Left lung (tissue), 10 donors: ENCODE data around the gene MATK. TPM values are rescaled to one million over a fixed set of nuclear protein-coding genes. Genes with fewer than 3 reads are reported as not detected.
A peak's percentile ranks its signal among the peaks of the same experiment; 100 is the strongest.

Source experiments
- ATAC-seq: fragments of 200-7000 bp; cut with Tn5 transposase; one replicate; pipeline ENCODE4 v1.9.1; 2020; ENCODE audit warnings: moderate library complexity
- DNase-seq, 4 donors: peaks; one replicate each; pipeline ENCODE4 v3.0.0-alpha.2; 2013 to 2020
- H3K27ac ChIP-seq, 2 donors: fragments of 200-600 bp; sonication (generic) in 1 of 2; one replicate each; pipeline versions ENCODE4 v1.5.0 to v1.8.0; 2020 to 2021
- H3K27me3 ChIP-seq, 2 donors: fragments of 200-600 bp; sonication (generic) in 1 of 2; one replicate each; pipeline versions ENCODE4 v1.5.0 to v1.8.0; 2020 to 2021
- H3K36me3 ChIP-seq, 2 donors: fragments of 200-600 bp; sonication (generic) in 1 of 2; one replicate each; pipeline versions ENCODE4 v1.5.0 to v1.8.0; 2020 to 2021
- H3K4me1 ChIP-seq, 2 donors: fragments of 200-600 bp; one replicate each; pipeline ENCODE4 v1.8.0; 2021
- H3K4me3 ChIP-seq, 2 donors: fragments of 200-600 bp; sonication (generic) in 1 of 2; one replicate each; pipeline versions ENCODE4 v1.5.0 to v1.8.0; 2020 to 2021; ENCODE audit warnings: mild to moderate bottlenecking in 1 of 2
- H3K9me3 ChIP-seq, 2 donors: fragments of 200-600 bp; sonication (generic) in 1 of 2; one replicate each; pipeline versions ENCODE4 v1.5.0 to v1.8.0; 2020 to 2021
- intact Hi-C, 2 donors: fragments of 100-400 bp; cut with DNase I; formaldehyde crosslinking; loops; one replicate each; pipeline versions ENCODE4 v1.11.2 to v1.14.2; 2022
- polyA plus RNA-seq, 6 donors: library from polyadenylated mRNA; unstranded; fragments of 120-200 nt; gene quantifications; one replicate each; pipeline ENCODE4 v1.2.1, GENCODE V29; 2013; ENCODE audit not compliant: insufficient read length in 6 of 6
- total RNA-seq, 2 donors: library from RNA; stranded (reverse); fragmentation: NEBNext Ultra II Directional; extraction: Animal tissue kit (Norgen Biotek cat#: 25700); gene quantifications; one replicate each; pipeline ENCODE4 v1.2.1, GENCODE V29; 2021
- TF ChIP-seq, protein P1 (sequence below), 2 donors: fragments of 200-600 bp; sonication (generic) in 1 of 2; IDR thresholded peaks; one replicate each; pipeline versions ENCODE4 v1.5.0 to v1.8.0; 2021; ENCODE audit warnings: antibody characterized with exemption in 2 of 2
- donor health status: DM: no; HTN: yes; CAD: no.
- donor health status: DM: no; HTN: no; CAD: no.

The MATK gene
- total and polyA plus RNA-seq, 8 donors: 1.1 to 9.1 (median 1.9) TPM

DNA sequence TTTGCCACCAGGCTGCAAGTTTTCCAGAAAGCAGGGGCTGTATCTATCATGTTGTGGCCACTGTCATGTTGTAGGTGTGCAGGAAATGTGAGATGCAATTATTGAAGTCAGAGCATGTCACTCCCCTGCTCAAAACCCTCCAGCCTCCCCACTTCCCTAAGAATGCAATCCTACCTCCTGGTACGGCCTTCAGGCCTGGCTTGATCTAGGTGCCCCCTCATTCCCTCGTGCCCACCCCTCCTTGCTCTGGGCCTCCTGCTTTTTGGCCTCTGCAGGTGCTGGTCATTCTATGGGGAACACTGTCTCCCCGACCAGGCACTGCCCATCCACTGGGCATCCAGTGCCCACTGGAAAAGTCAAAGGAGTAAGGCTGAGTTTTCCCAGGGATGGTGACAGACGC, 28.5 kb upstream of the MATK start:
- H3K27ac ChIP-seq: peak overlapping the region in 1 of 2 donors; percentile 21
- ATAC-seq (no peak), DNase-seq (no peak)
- peaks cover 0 to 20% of the 10 kb centered on the region in 2 donors for H3K27me3 ChIP-seq
- intact Hi-C loops: no loop called here
- no peaks in the 10 kb centered on the region for H3K9me3 ChIP-seq
- H3K4me3 ChIP-seq: no peak overlapping the region
- H3K4me1 ChIP-seq: peaks cover 10 to 52% of the 10 kb centered on the region in 2 donors
- TF ChIP-seq, protein P1, sequence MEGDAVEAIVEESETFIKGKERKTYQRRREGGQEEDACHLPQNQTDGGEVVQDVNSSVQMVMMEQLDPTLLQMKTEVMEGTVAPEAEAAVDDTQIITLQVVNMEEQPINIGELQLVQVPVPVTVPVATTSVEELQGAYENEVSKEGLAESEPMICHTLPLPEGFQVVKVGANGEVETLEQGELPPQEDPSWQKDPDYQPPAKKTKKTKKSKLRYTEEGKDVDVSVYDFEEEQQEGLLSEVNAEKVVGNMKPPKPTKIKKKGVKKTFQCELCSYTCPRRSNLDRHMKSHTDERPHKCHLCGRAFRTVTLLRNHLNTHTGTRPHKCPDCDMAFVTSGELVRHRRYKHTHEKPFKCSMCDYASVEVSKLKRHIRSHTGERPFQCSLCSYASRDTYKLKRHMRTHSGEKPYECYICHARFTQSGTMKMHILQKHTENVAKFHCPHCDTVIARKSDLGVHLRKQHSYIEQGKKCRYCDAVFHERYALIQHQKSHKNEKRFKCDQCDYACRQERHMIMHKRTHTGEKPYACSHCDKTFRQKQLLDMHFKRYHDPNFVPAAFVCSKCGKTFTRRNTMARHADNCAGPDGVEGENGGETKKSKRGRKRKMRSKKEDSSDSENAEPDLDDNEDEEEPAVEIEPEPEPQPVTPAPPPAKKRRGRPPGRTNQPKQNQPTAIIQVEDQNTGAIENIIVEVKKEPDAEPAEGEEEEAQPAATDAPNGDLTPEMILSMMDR (IDR thresholded peaks at IDR 0.05): no peak
- no peaks in the 10 kb centered on the region for H3K36me3 ChIP-seq

DNA sequence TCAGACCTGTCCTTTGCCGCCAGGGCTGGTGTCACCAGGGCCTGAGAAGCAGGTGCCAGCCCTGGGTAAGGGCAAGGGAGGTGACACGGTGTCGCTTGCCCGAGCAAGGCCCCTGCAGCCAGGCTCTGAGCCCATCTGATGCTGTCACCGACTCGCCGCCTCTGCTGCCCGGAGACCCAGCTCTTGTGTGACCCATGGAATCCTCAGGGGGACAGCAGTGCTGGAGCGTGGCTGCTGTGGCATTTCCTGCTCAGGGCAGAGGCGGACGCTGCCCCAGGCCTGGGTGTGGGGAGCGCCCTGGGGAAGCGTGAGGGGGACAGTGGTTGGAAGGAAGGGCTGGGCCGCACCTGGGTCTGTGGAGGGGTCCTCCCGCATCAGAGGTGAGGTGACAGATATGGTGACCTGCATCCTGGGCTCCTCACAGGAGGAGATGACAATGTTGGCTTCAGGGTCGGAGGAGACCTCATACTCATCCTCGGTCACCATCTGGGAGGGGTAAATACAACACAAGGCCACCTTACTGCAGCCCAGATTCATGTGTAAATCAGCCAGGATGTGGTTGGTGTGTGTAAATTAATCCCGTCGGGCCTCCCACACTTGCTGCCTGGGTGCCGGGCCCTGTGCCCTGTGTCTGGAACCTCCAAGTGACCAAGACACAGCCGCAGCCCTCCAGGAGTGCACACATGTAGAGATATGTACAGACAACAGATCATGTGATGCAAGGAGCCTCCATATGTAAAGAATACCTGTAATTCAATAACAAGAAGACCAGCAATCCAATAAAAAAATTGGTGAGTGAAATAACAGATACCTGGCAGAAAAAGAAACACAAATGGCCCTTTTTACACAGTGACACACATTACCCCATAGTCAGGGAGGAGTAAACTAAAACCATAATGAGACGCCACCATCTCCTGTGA, 27.6 kb upstream of the MATK start:
- H3K27ac ChIP-seq: peak overlapping the region; percentile 72 to 87
- intact Hi-C loops: no loop called here
- H3K4me3 ChIP-seq: no peak overlapping the region
- H3K4me1 ChIP-seq: peaks cover 10 to 51% of the 10 kb centered on the region in 2 donors
- H3K27me3 ChIP-seq: peaks cover 0 to 20% of the 10 kb centered on the region in 2 donors
- TF ChIP-seq, protein P1 (IDR thresholded peaks at IDR 0.05): no peak
- no peak for DNase-seq
- H3K36me3 ChIP-seq: no peaks in the 10 kb centered on the region
- H3K9me3 ChIP-seq: no peaks in the 10 kb centered on the region
- no peak for ATAC-seq

DNA sequence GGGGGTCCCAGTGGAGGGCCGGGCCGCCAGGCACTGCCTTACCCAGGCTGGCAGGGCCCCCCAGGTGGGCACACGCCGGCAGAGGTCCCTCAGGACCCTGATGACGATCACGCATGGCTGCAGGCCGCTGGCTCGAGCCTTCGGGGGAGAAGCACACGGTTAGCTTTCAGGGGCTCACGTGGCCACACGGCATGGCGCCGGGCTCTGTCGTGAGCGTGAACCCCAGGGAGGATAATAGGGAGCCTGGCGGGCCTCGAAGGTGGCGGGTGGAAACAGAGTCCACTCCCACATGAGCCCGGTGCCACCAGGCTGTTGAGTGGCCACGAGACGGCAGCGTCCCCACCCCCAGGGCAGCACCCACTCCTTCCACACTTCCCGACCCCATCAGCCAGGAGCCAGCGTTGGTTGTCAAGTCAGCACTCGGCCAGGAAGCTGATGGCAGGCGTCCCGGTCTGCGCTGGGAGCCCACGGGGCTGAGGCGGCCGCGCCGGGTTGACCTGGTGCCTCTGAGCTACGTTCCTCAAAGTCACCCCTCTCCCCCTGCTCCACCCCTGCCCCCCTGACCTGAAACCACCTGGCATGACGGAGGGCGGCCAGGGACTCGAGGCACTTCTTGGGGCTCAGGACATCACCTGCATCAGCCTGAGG, 24.7 kb upstream of the MATK start:
- peaks cover 10 to 43% of the 10 kb centered on the region in 2 donors for H3K4me1 ChIP-seq
- no peaks in the 10 kb centered on the region for H3K9me3 ChIP-seq
- intact Hi-C loops: no loop called here
- peak overlapping the region in 1 of 2 donors; percentile 87 for H3K27ac ChIP-seq
- TF ChIP-seq, protein P1 (IDR thresholded peaks at IDR 0.05): no peak
- H3K36me3 ChIP-seq: no peaks in the 10 kb centered on the region
- no peak overlapping the region for H3K4me3 ChIP-seq
- H3K27me3 ChIP-seq: peaks cover 0 to 20% of the 10 kb centered on the region in 2 donors
- no peak for DNase-seq
- no peak for ATAC-seq

DNA sequence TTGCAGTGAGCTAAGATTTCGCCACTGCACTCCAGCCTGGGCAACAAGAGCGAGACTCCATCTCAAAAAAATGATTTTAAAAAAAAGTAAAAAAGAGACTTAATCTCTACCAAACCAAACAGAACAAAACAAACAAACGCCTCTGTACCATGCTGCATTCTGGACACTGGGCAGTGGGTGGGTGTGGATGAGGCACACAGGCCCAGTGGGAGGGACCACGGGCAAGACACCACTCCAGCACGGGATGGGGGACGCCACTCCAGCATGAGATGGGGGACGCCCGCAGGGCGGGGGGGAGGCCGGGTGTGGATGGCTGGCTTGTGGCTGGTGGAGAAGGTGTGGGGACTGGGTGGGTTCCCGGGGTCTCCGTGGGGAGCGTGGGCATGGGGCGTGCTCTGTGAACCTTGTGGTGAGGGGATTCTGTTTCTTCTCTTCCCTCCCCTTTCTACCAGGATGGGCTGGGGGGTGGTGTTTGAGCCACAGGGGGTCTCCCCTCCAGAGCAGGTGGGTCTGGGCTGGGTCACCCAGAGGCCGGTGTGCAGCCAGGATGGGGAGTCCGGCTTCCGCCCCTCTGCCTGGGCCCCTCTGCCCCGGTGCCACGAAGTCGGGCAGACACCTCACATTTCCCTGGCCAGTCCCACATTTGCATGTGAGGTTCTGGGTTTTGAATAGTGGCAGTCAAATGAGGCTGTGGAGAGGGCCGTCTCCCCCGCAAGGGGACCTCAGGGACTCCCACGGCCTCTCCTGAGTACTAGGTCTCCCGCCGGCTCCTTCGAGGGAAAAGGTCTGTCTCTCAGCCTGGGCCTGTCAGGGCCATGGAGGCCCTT, 23.9 kb upstream of the MATK start:
- H3K36me3 ChIP-seq: no peaks in the 10 kb centered on the region
- H3K27me3 ChIP-seq: peaks cover 0 to 20% of the 10 kb centered on the region in 2 donors
- H3K4me3 ChIP-seq: no peak overlapping the region
- DNase-seq (no peak), ATAC-seq (no peak)
- peak overlapping the region in 1 of 2 donors; percentile 87 for H3K27ac ChIP-seq
- TF ChIP-seq, protein P1 (IDR thresholded peaks at IDR 0.05): no peak
- no peaks in the 10 kb centered on the region for H3K9me3 ChIP-seq
- peaks cover 10 to 43% of the 10 kb centered on the region in 2 donors for H3K4me1 ChIP-seq
- intact Hi-C loops: no loop called here
